Left ventricle myocardium superior (tissue), 1 donor: ENCODE results near the gene PHLDA2. TPM values are rescaled to one million over a fixed set of nuclear protein-coding genes. Genes with fewer than 3 reads are reported as not detected.

Experiments used
- ATAC-seq: fragments of 200-7000 bp; cut with Tn5 transposase; one replicate; pipeline ENCODE4 v1.9.1; 2020; ENCODE audit warnings: mild to moderate bottlenecking, moderate library complexity
- DNase-seq: peaks from one replicate; pipeline ENCODE4 v3.0.0-alpha.2; 2020
- intact Hi-C: fragments of 100-400 bp; cut with micrococcal nuclease; formaldehyde crosslinking; loops from one replicate; pipeline ENCODE4 v1.11.0; 2022
- total RNA-seq: library from RNA; stranded (reverse); fragmentation: NEBNext Ultra II Directional; extraction: Animal tissue kit (Norgen Biotek cat#: 25700); gene quantifications from one replicate; pipeline ENCODE4 v1.2.1, GENCODE V29; 2021
- donor health status: DM: no; HTN: yes; CAD: no; lungs with severe emphysema.

The PHLDA2 gene
- total RNA-seq, 1 donor from 2014 or later = 0.99 TPM

DNA sequence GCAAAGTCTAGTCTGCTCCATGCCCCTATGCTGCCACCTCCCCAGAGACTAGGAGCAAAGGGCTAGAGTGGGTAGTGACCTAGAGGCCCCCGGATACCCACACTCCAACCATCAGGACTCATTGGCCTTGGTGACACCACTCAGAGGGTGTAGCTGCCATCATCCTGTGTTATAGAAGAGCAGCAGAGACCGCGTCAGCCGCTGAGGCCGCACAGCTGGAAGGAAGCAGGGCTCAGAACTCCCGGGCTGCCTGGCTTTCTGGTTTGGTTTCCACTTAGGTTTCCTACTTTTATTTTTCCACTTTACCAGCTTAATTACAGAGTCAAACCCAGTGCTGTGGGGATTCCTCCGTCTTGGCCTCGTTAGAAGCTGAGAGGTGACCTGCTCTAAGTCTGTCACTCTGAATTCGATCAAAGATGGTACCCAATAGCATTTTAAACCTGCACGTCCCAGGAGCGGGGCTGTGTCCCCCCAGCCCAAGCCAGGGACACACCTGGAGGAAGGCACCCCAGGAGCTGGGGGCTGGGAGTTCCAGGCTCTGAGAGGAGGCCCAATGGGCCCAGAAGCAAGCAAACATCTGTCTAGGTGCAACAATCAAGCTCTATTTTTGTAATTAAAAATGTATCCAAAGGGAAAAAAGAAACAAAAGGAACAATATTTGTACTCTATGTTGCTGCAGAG lies 41.6 kb downstream of the PHLDA2 start:
- no peak for ATAC-seq
- intact Hi-C loops = loop anchor here (2.0 kb wide), 1 partner anchor 355 kb away; no protein-coding TSS in a partner anchor
- peak; percentile 43 for DNase-seq

DNA sequence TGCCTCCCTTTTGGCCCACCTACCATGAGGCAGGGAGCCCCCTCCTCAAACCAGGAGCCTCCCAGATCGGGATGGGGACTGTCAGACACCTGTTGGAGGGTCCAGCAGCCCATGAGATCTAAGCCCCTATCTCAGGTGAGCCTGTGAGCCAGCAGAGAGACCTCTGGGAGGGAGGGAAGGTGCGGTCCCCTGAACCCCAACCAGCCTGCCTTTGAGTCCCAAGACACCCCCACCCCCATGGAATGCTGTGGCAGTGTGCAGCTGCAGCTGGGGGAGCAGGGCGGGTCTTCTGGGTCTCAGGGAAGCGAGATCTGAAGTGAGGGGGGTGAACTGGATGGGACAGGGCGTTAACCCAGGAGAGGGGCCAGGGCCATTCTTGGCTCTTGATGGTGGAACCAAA lies 42.3 kb downstream of the PHLDA2 start:
- ATAC-seq = no peak
- intact Hi-C loops = no loop called here
- no peak for DNase-seq

DNA sequence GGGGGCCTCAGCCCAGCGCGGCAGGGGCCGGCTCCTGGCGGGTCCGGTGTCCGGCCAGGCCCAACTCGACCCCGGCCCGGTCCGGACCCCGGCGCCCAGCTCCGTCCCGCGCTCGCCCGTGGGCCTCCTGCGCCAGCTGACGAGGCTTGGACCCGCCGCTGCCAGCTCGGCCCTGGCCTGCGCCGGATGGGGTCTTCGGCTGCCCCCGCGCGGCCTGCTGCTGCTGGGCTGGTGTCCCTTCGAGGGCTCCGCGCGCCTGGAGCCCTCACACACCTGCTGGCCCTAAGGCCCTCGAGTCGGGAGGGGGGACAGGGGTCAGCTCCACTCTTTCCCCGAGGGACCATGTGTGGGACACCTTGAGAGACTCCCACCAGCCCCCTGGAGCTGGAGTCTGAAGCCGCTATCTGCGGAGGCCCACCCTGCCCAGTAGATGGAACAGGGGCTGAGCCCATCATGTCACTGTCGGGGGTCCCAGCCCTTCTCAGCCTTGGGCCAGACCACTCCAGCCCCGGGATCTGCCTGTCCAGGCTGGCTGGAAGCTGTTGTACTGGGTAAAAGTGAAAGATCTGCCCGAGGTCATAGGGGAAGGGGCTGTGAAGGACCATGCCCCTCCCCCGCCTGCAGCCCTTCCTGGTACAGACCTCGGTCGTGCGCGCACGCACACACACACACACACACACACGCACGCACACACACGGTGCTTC lies 42.9 kb downstream of the PHLDA2 start:
- DNase-seq = peak; percentile 72
- intact Hi-C loops = no loop called here
- peak; percentile 14 for ATAC-seq

DNA sequence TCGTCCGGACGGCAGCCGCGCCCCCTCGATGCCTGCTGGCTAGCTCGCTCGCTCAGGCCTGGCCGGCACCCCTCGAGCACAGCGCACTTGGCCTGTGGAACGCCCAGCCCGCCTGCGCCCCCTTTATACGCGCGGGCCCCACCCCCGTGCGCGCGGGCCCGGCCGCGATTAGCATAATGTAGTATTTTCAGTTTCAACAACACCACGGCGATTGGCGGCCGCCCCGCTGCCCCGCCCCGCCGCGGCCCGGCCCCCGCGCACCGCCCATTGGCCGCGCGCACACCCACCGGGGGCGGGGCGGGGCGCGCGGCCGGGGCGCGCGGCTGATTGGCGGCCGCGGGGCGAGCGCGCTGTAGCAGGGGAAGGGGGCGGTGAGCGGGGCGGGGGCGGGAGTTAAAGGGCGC lies 43.5 kb downstream of the PHLDA2 start, which contains the start of gene CDKN1C:
CDKN1C (minus strand) TSS at position 98 of the 404 bp plus-strand sequence. CDS start 319 bp downstream, outside the sequence.
- intact Hi-C loops = no loop called here
- peak; percentile 80 for ATAC-seq
- DNase-seq = peak; percentile 93

DNA sequence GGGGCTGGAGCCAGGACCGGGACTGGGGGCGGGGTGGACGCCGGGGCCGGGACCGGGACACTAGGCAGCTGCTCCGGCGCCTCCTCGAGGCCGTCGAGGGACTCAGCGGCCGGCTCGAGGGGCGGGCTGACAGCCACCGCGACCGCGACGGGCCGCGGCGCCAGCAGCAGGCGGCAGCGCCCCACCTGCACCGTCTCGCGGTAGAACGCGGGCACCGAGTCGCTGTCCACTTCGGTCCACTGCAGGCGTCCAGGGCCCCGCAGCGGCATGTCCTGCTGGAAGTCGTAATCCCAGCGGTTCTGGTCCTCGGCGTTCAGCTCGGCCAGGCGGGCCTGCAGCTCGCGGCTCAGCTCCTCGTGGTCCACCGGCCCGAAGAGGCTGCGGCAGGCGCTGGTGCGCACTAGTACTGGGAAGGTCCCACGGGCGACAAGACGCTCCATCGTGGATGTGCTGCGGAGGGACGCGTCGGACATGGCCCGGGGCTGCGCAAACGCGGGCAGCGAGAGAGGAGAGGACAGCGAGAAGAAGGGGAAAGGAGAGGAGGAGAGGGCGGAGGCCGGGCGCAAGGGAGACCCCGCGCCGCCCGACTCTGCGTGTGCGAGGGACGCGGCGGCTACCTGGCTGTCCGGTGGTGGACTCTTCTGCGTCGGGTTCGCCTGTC lies 44.1 kb downstream of the PHLDA2 start:
- intact Hi-C loops = no loop called here
- DNase-seq (peak; percentile 79), ATAC-seq (peak; percentile 26)

DNA sequence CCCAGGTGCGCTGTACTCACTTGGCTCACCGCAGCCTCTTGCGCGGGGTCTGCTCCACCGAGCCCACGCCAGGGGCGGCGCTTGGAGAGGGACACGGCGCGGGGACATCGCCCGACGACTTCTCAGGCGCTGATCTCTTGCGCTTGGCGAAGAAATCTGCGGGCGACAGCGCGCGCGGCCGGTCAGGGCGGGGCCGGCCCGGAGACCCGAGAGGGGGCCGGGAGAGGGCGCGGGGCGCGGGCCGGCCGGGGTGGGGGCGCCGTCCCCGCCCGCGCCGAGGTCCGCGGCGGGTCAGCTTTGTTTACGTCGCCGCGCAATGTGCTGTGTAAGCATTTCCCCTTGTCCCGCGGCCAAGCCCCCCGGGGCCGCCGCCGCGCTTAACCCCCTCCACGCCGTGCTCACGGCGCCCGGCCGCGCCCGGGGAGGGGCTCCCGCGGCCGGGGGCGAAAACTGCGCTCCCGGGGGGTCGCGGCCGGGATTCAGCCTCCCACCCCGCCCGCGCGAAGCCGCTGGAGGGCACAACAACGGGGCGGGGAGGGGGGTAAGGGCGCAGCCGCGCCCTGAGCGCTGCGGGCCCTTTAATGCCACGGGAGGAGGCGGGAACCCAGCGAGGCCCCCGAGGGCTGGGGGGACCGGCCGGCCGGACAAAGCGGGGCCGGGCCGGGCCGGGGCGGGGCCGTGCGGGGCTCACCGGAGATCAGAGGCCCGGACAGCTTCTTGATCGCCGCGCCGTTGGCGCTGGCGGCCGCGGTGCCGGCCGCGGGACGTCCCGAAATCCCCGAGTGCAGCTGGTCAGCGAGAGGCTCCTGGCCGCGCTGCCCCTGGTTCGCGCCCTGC lies 45.0 kb downstream of the PHLDA2 start:
- ATAC-seq = peak; percentile 41
- peak; percentile 82 for DNase-seq
- intact Hi-C loops = no loop called here

DNA sequence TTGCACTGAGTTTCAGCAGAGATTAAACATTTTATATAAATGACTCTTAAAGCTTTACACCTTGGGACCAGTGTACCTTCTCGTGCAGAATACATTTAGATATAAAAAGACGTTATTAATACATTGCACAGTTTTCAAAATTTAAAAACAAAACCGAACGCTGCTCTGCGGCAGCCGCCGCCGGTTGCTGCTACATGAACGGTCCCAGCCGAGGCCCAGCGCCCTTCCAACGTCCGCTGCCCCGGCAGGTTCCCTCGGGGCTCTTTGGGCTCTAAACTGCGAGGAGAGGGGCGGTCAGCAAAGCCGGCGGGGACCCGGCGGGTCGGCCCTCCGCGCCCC lies 45.6 kb downstream of the PHLDA2 start:
- intact Hi-C loops = no loop called here
- DNase-seq (no peak), ATAC-seq (no peak)

DNA sequence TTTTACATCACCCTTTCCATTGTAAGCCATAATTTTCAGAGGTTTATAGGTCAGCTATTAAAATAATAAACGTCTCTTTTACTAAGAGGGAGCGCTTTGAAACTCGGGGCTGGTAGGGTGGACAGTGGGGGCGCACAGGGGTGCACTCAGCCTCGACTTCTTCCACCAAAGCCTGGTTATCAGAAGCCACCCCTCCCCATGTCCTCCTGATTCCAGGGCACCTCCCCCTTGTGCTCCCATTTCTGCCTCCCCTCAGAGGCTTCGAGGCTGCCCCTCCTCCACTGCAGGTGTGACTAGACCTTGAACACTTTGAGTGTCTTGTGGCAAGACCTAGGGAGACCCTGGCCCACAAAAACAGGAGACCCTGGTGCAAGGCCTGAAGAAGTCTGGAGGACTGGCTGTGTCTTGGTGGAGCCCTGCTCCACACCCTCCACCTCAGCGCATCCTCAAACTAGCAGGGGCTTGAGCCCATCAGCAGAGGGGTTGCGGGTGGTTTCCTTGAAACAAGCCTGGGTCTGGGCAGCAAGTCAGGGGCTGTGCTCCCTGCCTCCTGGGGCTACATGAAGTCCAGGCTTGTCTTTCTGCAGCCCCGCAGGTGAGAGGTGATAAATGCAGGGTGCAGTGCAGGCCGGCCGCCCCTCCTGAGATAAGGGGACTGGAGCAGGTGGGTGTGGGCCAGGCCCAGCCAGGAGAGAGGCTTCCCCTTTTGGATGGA lies 46.7 kb downstream of the PHLDA2 start:
- no peak for DNase-seq
- intact Hi-C loops = no loop called here
- ATAC-seq = no peak

DNA sequence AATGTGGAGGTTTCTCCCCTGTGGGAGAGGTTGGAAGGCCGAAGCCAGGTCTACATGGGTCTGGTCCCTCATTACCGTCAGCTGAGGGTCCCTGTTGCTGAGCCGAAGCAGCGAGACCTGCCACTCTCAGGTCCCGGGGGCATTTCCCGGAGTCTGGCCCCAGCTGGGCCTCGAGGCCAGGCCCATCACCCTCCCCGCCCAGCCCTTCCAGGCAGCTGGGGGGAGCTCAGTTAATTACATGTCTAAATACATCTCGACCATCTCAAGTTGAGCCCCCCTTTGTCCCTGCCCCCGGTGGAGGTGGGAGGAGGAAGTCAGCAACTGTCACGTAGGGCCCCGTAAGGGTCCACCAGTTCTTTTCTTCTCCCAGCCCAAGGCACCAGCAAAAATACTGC lies 47.2 kb downstream of the PHLDA2 start:
- no peak for ATAC-seq
- intact Hi-C loops = no loop called here
- peak; percentile 43 for DNase-seq

DNA sequence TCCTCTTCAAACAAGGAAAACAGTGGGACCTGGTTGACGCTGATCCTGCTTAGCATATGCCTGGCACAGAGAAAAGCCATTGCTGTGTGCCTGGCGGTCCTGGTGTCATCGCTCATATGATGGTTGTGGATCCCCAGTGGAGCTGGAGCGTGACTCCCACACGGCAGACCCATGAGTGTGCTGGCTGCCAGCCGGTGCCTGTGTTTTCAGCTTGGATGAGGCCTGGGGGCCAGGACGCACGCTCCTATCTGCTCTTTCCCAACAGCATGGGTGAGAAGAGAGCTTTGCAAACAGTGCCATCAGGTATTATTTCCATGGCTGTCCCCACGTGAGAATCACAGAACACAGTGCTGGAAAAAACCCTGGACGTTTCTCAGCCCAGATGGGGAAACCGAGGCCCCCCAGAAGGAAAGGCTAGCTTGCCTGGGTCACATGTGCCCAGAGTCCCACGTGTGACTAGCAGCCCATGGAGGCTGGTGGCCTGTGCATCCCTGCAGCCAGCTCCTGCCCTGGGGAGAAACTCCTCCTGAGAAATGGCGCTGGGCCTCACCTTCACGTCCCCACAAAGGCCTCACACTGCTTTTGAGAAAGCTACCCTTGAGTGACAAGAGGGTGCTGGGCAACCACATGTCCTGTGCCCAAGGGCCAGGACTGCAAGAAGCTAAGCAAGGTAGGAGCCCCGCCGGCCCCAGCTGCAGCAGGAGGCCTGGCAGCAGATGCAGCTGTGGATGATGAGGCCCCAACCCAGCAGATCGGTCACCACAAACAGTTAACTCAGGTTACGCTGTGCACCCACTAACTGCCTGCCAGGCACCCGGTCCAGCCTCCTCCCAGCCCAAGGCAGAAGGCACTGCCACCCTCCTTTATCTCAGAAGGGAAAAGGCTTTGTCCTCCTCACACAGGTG lies 47.9 kb downstream of the PHLDA2 start:
- no peak for ATAC-seq
- intact Hi-C loops = no loop called here
- DNase-seq = peak; percentile 30

DNA sequence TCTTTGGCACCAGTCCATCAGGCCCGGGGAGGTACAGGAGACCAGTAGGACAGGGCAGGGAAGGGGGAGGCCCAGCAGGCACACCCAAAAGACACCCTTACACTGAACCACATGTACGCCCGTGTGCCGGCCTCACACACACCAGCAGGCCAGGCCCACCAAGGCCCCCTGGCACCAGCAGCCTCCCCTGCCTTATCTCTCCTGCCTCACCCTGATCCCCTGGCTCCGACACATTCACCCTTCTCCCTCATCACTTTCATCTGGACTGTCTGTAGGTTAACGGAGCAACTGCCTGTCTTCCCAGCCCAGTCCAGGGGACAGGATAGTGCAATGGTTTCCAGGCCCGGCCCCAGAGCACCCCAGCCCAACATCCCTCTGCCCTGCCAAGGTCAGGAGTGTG lies 48.6 kb downstream of the PHLDA2 start:
- no peak for ATAC-seq
- no peak for DNase-seq
- intact Hi-C loops = no loop called here

DNA sequence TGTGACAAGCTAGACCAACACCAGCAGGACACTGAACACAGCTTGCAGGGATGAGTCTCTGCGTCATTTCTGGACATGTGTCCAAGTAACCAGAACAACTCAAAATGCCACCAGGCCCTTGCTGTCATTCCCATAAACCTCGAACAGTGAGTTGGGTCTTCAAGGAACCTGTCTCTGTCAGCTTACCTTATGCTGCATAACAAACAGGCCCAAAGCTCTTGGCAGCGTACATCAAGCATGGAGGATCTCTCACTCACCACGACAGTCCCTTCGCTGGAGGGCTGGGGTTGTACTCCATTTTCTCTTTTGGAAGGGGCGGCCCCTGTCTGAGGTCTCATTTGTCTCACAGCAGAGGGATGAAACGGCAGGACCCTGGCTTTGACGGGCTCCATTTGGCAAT lies 50.4 kb downstream of the PHLDA2 start:
- intact Hi-C loops = no loop called here
- ATAC-seq (no peak), DNase-seq (no peak)

Other genes with a start within 250 kb of the PHLDA2 start
- 0.35 TPM for gene KCNQ1OT1, start 229.4 kb downstream of the PHLDA2 start, total RNA-seq
- 42.0 TPM for gene CDKN1C, start 43.6 kb downstream of the PHLDA2 start, total RNA-seq
- gene NAP1L4, start 62.9 kb upstream of the PHLDA2 start, total RNA-seq = 173 TPM
- 12.4 TPM for gene CARS1, start 128.0 kb upstream of the PHLDA2 start, total RNA-seq
- gene OSBPL5, start 235.9 kb upstream of the PHLDA2 start, total RNA-seq = 15.9 TPM